Kidney (tissue), 14 donors: ENCODE results near the gene SLC23A1. TPM values are rescaled to one million over a fixed set of nuclear protein-coding genes. Genes with fewer than 3 reads are reported as not detected.

Source experiments
- DNase-seq, 5 donors: peaks; one replicate each; pipeline ENCODE4 v3.0.0-alpha.2; 2013 to 2020
- FAIRE-seq: peaks from 2 replicates; lab custom pipeline; 2012; peaks lifted over from hg19 to GRCh38; lab: Jason Lieb, UNC
- H3K27ac ChIP-seq, 2 donors: one replicate each; pipeline ENCODE4 v1.7.0; 2013; ENCODE audit warnings: low read depth in 2 of 2, low read length in 2 of 2, inconsistent platforms in 1 of 2
- H3K27me3 ChIP-seq: one replicate; pipeline ENCODE4 v1.7.1; 2013; ENCODE audit warnings: low read length, inconsistent platforms; ENCODE audit not compliant: control insufficient read depth, insufficient read depth
- H3K36me3 ChIP-seq, 3 donors: one replicate each; pipeline versions ENCODE4 v1.7.0 to v1.7.1; 2013; ENCODE audit warnings: low read length in 3 of 3, control low read depth in 1 of 3, inconsistent platforms in 1 of 3; ENCODE audit not compliant: insufficient read depth in 3 of 3, control insufficient read depth in 2 of 3
- H3K4me1 ChIP-seq, 3 donors: one replicate each; pipeline versions ENCODE4 v1.7.0 to v1.7.1; 2013; ENCODE audit warnings: low read length in 3 of 3, inconsistent platforms in 1 of 3, low read depth in 1 of 3; ENCODE audit not compliant: control insufficient read depth in 2 of 3, insufficient read depth in 2 of 3
- H3K4me3 ChIP-seq, 3 donors: one replicate each; pipeline versions ENCODE4 v1.7.0 to v1.8.1; 2013; ENCODE audit warnings: low read length in 3 of 3, control low read depth in 1 of 3, inconsistent platforms in 1 of 3
- H3K9ac ChIP-seq, 3 donors: one replicate each; pipeline versions ENCODE4 v1.7.0 to v1.7.1; 2013; ENCODE audit warnings: low read length in 3 of 3, control low read depth in 1 of 3, inconsistent platforms in 1 of 3
- H3K9me3 ChIP-seq, 3 donors: one replicate each; pipeline versions ENCODE4 v1.7.0 to v1.7.1; 2013; ENCODE audit warnings: low read length in 3 of 3, control low read depth in 1 of 3, inconsistent platforms in 1 of 3; ENCODE audit not compliant: control insufficient read depth in 2 of 3, insufficient read depth in 1 of 3
- CTCF ChIP-seq: IDR thresholded peaks from 3 replicates; pipeline ENCODE4 v1.5.1; 2012; ENCODE audit warnings: mild to moderate bottlenecking, moderate library complexity, borderline replicate concordance; ENCODE audit not compliant: insufficient read depth; ENCODE audit errors: extremely low read depth
- intact Hi-C: fragments of 100-400 bp; cut with DNase I; formaldehyde crosslinking; loops from one replicate; pipeline ENCODE4 v1.11.1; 2022
- polyA plus RNA-seq: library from polyadenylated mRNA; stranded (reverse); fragments of 350-450 nt; fragmentation: Illumina TruSeq; extraction: RNeasy Lipid Tissue Mini Kit (QIAGEN cat#74804); gene quantifications from one replicate; pipeline ENCODE4 v1.2.3, GENCODE V29; 2014; ENCODE audit warnings: low read depth, low replicate concordance; ENCODE audit not compliant: insufficient read depth
- total RNA-seq: library from RNA; stranded (reverse); fragmentation: NEBNext Ultra II Directional; extraction: Animal tissue kit (Norgen Biotek cat#: 25700); gene quantifications from one replicate; pipeline ENCODE4 v1.2.1, GENCODE V29; 2021
- donor health status: control.
- donor health status: control.
- donor health status: control.
- donor health status: control.
- donor health status: control.
- donor health status: DM: yes; HTN: yes; CAD: no.
- donor health status: Normal renal cell carcinoma (clear cell type).

The SLC23A1 gene
- total and polyA plus RNA-seq, 2 donors from 2014 or later, result 3.5 to 31.9 TPM

- DNase-seq, result peak in 4 of 5 donors; percentile 54 to 89 (median 68)
- intact Hi-C loops, result no loop called here
- FAIRE-seq, result no peak
- TF ChIP-seq CTCF, result peak; percentile 35
- no peaks in the 10 kb centered on the region for H3K36me3 ChIP-seq
- H3K27ac ChIP-seq, result peak overlapping the region in 1 of 2 donors; percentile 85
- H3K9me3 ChIP-seq, result no peaks in the 10 kb centered on the region
- peaks cover 0 to 14% (median 3%) of the 10 kb centered on the region in 3 donors for H3K4me1 ChIP-seq
- peak overlapping the region in 2 of 3 donors; percentile 18 to 59 for H3K4me3 ChIP-seq
- H3K27me3 ChIP-seq, result peaks cover 8% of the 10 kb centered on the region
- H3K9ac ChIP-seq, result peak overlapping the region in 1 of 3 donors; percentile 65
These were observed 11.1 kb upstream of the SLC23A1 start for GRCh38 chr5:139394123-139394653.

- Histone ChIP-seq H3K36me3 (no peaks in the 10 kb centered on the region), H3K4me1 (peaks cover 0 to 14% (median 3%) of the 10 kb centered on the region in 3 donors), H3K4me3 (peak overlapping the region in 2 of 3 donors; percentile 42 to 59), H3K27me3 (peaks cover 8% of the 10 kb centered on the region), H3K9me3 (no peaks in the 10 kb centered on the region), H3K27ac (no peak overlapping the region), H3K9ac (peak overlapping the region in 1 of 3 donors; percentile 65)
- TF ChIP-seq CTCF, result no peak
- intact Hi-C loops, result no loop called here
- DNase-seq (no peak), FAIRE-seq (no peak)
These were observed 10.5 kb upstream of the SLC23A1 start for GRCh38 chr5:139393497-139394122.

GRCh38 chr5:139392678-139393496 lies 9.8 kb upstream of the SLC23A1 start:
- Histone ChIP-seq H3K9ac (peak overlapping the region in 1 of 3 donors; percentile 65), H3K27me3 (peaks cover 8% of the 10 kb centered on the region), H3K9me3 (no peaks in the 10 kb centered on the region), H3K27ac (no peak overlapping the region), H3K4me1 (peaks cover 0 to 16% (median 3%) of the 10 kb centered on the region in 3 donors), H3K4me3 (peak overlapping the region in 2 of 3 donors; percentile 42 to 59), H3K36me3 (no peaks in the 10 kb centered on the region)
- DNase-seq (peak; percentile 73 to 88 (median 82)), FAIRE-seq (no peak)
- intact Hi-C loops, result no loop called here
- TF ChIP-seq CTCF, result peak; percentile 39
